ENCODE data around the gene ALDOA. TPM values are rescaled to one million over a fixed set of nuclear protein-coding genes. Genes with fewer than 3 reads are reported as not detected.
A peak's percentile ranks its signal among the peaks of the same experiment; 100 is the strongest.

Gene ALDOA
- total RNA-seq, 1 donor from 2014 or later: 527 TPM

DNA sequence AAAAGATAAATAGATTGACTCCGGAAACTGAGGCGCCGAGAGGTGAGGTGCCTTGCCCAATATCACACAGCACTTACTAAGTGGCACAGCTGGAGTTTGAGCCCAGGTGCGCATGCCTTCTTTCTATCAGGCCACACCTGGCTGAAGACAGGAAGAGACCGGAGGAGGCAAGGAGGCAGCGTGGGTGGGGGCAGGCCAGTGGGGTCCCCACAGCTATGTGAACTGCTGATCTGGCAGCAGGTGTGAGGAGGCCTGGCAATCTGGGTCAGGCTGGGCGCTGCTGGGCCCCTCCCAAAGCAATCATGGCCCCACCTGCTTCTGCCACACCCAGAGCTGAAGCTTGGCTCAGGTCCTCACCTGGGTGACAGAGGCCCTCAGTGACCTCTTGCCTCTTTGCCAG is 49.7 kb downstream of the ALDOA start:
- no peak for FAIRE-seq
- Histone ChIP-seq H3K36me3 (ENCODE audit: control insufficient read depth, insufficient read depth, low read length) (no peaks in the 10 kb centered on the region), H3K27me3 (ENCODE audit: control insufficient read depth, insufficient read depth, low read length) (no peaks in the 10 kb centered on the region), H3K4me3 (ENCODE audit: low read depth, low read length) (no peak overlapping the region)
- DNase-seq (ENCODE audit: low read depth): no peak
- no peak for TF ChIP-seq CTCF (IDR thresholded peaks at IDR 0.05; ENCODE audit: insufficient read depth, low read length, severe bottlenecking)

GRCh38 chr16:30116291-30117207 is 51.0 kb downstream of the ALDOA start:
- no peak overlapping the region for H3K4me3 ChIP-seq (ENCODE audit: low read depth, low read length)
- DNase-seq (ENCODE audit: low read depth) (no peak), FAIRE-seq (no peak)
- no peaks in the 10 kb centered on the region for H3K27me3 ChIP-seq (ENCODE audit: control insufficient read depth, insufficient read depth, low read length)
- H3K36me3 ChIP-seq (ENCODE audit: control insufficient read depth, insufficient read depth, low read length): no peaks in the 10 kb centered on the region
- no peak for TF ChIP-seq CTCF (IDR thresholded peaks at IDR 0.05; ENCODE audit: insufficient read depth, low read length, severe bottlenecking)

- DNase-seq (ENCODE audit: low read depth) (no peak), FAIRE-seq (no peak)
- TF ChIP-seq CTCF (IDR thresholded peaks at IDR 0.05; ENCODE audit: insufficient read depth, low read length, severe bottlenecking): no peak
- no peak overlapping the region for H3K4me3 ChIP-seq (ENCODE audit: low read depth, low read length)
- H3K27me3 ChIP-seq (ENCODE audit: control insufficient read depth, insufficient read depth, low read length): no peaks in the 10 kb centered on the region
- no peaks in the 10 kb centered on the region for H3K36me3 ChIP-seq (ENCODE audit: control insufficient read depth, insufficient read depth, low read length)
Measured at GRCh38 chr16:30117768-30118167, 52.2 kb downstream of the ALDOA start.

- peak; percentile 20 for DNase-seq (ENCODE audit: low read depth)
- H3K36me3 ChIP-seq (ENCODE audit: control insufficient read depth, insufficient read depth, low read length): no peaks in the 10 kb centered on the region
- FAIRE-seq: no peak
- no peak for TF ChIP-seq CTCF (IDR thresholded peaks at IDR 0.05; ENCODE audit: insufficient read depth, low read length, severe bottlenecking)
- no peak overlapping the region for H3K4me3 ChIP-seq (ENCODE audit: low read depth, low read length)
- no peaks in the 10 kb centered on the region for H3K27me3 ChIP-seq (ENCODE audit: control insufficient read depth, insufficient read depth, low read length)
Measured at GRCh38 chr16:30119428-30119827, 53.9 kb downstream of the ALDOA start.

Other genes starting within 250 kb of the ALDOA start
- gene PAGR1, start 249.6 kb upstream of the ALDOA start, total RNA-seq: 15.2 and 24.7 TPM in 2 replicates
- 87.1 and 118 TPM in 2 replicates for gene MVP, start 245.3 kb upstream of the ALDOA start, total RNA-seq
- 46.1 and 53.2 TPM in 2 replicates for gene CDIPT, start 202.5 kb upstream of the ALDOA start, total RNA-seq
- gene SEZ6L2, start 166.2 kb upstream of the ALDOA start, total RNA-seq: 1.8 and 2.9 TPM in 2 replicates
- 1.2 and 2.4 TPM in 2 replicates for gene ASPHD1, start 165.3 kb upstream of the ALDOA start, total RNA-seq
- 8.2 and 12.2 TPM in 2 replicates for gene KCTD13, start 139.5 kb upstream of the ALDOA start, total RNA-seq
- gene TMEM219, start 103.7 kb upstream of the ALDOA start, total RNA-seq: 49.8 and 66.1 TPM in 2 replicates
- 24.7 and 28.7 TPM in 2 replicates for gene TAOK2, start 91.9 kb upstream of the ALDOA start, total RNA-seq
- 6.0 and 6.8 TPM in 2 replicates for gene HIRIP3, start 70.1 kb upstream of the ALDOA start, total RNA-seq
- gene INO80E, start 69.5 kb upstream of the ALDOA start, total RNA-seq: 15.1 and 22.6 TPM in 2 replicates
- gene DOC2A, start 54.7 kb upstream of the ALDOA start, total RNA-seq: not detected in 2 replicates
- gene C16orf92, start 42.6 kb upstream of the ALDOA start, total RNA-seq: not detected in 2 replicates
- gene TLCD3B, start 34.5 kb upstream of the ALDOA start, total RNA-seq: not detected in 2 replicates
- 249 and 310 TPM in 2 replicates for gene PPP4C, start 10.2 kb downstream of the ALDOA start, total RNA-seq
- gene TBX6, start 26.2 kb downstream of the ALDOA start, total RNA-seq: 0.26 and 0.90 TPM in 2 replicates
- 3.7 and 7.4 TPM in 2 replicates for gene YPEL3, start 30.5 kb downstream of the ALDOA start, total RNA-seq
- gene GDPD3, start 47.8 kb downstream of the ALDOA start, total RNA-seq: 7.1 and 20.7 TPM in 2 replicates
- gene MAPK3, start 57.5 kb downstream of the ALDOA start, total RNA-seq: 7.4 and 13.4 TPM in 2 replicates
- gene CORO1A, start 117.8 kb downstream of the ALDOA start, total RNA-seq: 0.79 and 1.5 TPM in 2 replicates
- gene BOLA2B, start 127.9 kb downstream of the ALDOA start, total RNA-seq: 45.7 and 235 TPM in 2 replicates
- 24.5 and 24.6 TPM in 2 replicates for gene SLX1A, start 128.1 kb downstream of the ALDOA start, total RNA-seq
- 0.26 and 3.3 TPM in 2 replicates for gene SULT1A3, start 133.5 kb downstream of the ALDOA start, total RNA-seq
- 0.64 and 1.1 TPM in 2 replicates for gene NPIPB13, start 182.7 kb downstream of the ALDOA start, total RNA-seq